Muscle of leg (tissue), 11 donors: ENCODE measurements around the gene KANSL3. TPM values are rescaled to one million over a fixed set of nuclear protein-coding genes. Genes with fewer than 3 reads are reported as not detected.

Experiments used
- DNase-seq: peaks from one replicate; pipeline ENCODE4 v3.0.0; 2013
- H3K27ac ChIP-seq: one replicate; pipeline ENCODE4 v1.5.1; 2013; ENCODE audit warnings: mild to moderate bottlenecking, low read length, control low read depth
- H3K27me3 ChIP-seq: one replicate; pipeline ENCODE4 v1.6.1; 2013; ENCODE audit warnings: low read length; ENCODE audit not compliant: control insufficient read depth, insufficient read depth
- H3K36me3 ChIP-seq: one replicate; pipeline ENCODE4 v1.6.1; 2013; ENCODE audit warnings: low read length; ENCODE audit not compliant: control insufficient read depth, insufficient read depth
- H3K4me1 ChIP-seq: one replicate; pipeline ENCODE4 v1.6.1; 2013; ENCODE audit warnings: low read length; ENCODE audit not compliant: control insufficient read depth, insufficient read depth
- H3K4me3 ChIP-seq: one replicate; pipeline ENCODE4 v1.5.1; 2013; ENCODE audit warnings: low read length, control low read depth
- H3K9me3 ChIP-seq: replicated peaks from 2 replicates; pipeline ENCODE4 v1.6.1; 2013; ENCODE audit warnings: low read depth, low read length; ENCODE audit not compliant: control insufficient read depth
- WGBS: methylation state at CpG from one replicate; pipeline ENCODE4 v1.1.5; 2013; ENCODE audit warnings: missing lambda C conversion rate; ENCODE audit not compliant: insufficient coverage; 5-methylcytosine and 5-hydroxymethylcytosine counted together
- polyA plus RNA-seq, 8 donors: library from polyadenylated mRNA; unstranded; fragments of 120-200 nt; gene quantifications; one replicate each; pipeline versions ENCODE4 v1.2.1 to v1.2.3, GENCODE V29; 2013; ENCODE audit warnings: inconsistent platforms in 1 of 8, low replicate concordance in 1 of 8; ENCODE audit not compliant: insufficient read length in 8 of 8, insufficient read depth in 1 of 8
- total RNA-seq: library from RNA; stranded (reverse); fragments of 120-200 nt; gene quantifications from one replicate; pipeline ENCODE4 v1.2.4, GENCODE V29; 2013

The KANSL3 gene
- total and polyA plus RNA-seq, 9 donors: 26.2 to 35.3 (median 30.3) TPM

DNA sequence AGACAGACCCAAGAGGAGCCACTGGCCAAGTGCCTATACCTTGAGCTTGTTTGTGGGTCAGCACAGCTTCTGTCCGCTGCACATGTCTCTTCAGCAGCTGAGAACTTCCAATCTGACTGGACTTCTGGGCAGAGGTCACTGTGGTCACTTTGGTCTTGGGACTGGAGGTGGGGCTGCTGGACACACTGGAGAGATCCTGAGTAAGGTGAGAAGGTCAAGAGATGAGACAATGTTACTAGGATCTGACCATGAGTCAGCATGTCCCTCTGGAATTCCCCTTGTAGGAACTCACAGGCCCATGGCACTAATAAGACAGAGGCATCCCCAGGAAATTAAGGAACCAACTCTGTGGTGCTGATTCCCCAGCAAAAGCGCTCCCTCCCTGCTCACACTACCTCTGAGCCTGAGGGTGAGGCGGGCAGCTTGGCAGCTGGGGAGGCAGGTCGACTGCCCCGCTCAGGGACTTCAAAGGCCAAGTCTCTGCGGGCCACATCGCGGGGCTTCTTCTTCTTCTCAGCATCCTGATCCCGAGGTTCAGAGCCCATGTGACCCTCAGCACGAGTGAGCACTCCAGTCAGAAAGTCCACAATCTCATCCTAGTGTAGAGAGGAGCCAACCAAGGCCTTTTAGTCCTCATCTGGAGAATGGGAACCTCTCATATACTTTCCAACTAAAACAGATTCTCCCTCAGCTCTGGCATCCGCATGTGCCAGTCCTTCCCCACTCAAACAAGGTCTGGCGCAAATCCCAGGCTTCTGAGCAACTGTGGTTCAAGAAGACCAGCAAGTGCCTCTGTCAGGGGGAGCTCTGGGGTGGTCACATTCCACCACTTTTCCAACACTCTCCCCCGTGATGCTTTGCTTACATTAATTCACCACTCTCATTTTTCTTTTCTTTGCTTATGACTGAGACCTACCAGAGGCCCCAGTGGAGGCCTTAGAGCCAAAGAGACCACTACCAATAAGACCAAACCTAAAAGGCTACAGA lies 29.4 kb downstream of the KANSL3 start:
- H3K4me3 ChIP-seq: no peak overlapping the region
- peaks cover 93% of the 10 kb centered on the region for H3K36me3 ChIP-seq
- 89% methylated on average over 12 of the region's 13 CpGs for WGBS
- H3K27ac ChIP-seq: no peak overlapping the region
- no peaks in the 10 kb centered on the region for H3K4me1 ChIP-seq
- no peaks in the 10 kb centered on the region for H3K27me3 ChIP-seq
- H3K9me3 ChIP-seq: no peaks in the 10 kb centered on the region
- DNase-seq: no peak

DNA sequence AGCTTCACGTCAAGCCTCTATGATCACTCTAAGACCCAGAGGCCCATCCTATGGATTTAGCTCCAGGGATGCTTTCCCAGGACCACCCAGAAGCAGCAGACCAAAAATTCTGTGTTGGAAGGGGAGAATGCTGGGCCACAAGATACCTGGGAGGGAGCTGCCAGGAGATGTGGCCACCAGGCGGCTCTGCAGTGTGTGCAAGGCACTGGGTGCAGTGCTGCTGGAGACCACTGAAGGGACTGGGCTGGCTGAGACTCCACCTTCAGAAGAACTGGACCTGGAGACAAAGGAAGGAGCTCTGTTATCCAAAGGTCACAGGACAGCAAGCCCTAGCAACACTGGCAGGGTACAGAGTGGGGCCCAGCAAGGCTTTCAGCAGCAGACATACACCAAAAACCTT lies 34.0 kb downstream of the KANSL3 start:
- H3K4me3 ChIP-seq: no peak overlapping the region
- no peak overlapping the region for H3K27ac ChIP-seq
- no peaks in the 10 kb centered on the region for H3K27me3 ChIP-seq
- no peak for DNase-seq
- no peaks in the 10 kb centered on the region for H3K9me3 ChIP-seq
- H3K36me3 ChIP-seq: peaks cover 83% of the 10 kb centered on the region
- H3K4me1 ChIP-seq: no peaks in the 10 kb centered on the region
- WGBS: 92% methylated on average over 1 of the region's 2 CpGs

DNA sequence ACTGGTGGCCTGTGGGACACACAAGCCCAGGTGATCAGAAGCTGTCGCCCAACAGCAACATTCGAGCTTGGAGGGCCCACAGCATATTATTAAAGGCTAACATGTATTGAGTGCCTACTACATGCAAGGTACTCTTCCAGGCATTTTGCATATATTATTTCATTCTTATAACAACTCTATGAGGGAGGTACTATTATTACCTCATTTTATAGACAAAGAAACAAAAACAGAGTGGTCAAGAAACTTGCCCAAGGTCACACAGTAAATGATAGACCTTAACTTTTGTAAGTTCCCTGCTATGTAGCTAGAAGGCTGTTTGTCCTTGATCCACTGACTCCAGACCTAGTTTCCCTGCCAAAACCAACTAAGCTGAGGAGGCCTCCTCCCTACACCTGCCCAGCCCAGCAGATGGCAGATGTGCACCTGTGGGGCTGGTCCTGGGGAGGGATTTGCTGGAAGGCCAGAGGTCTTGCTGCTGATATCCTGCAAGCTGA lies 35.7 kb downstream of the KANSL3 start:
- 100% methylated on average over 2 of the region's 2 CpGs for WGBS
- Histone ChIP-seq H3K4me3 (no peak overlapping the region), H3K36me3 (peaks cover 77% of the 10 kb centered on the region), H3K27me3 (no peaks in the 10 kb centered on the region), H3K9me3 (no peaks in the 10 kb centered on the region), H3K27ac (no peak overlapping the region), H3K4me1 (no peaks in the 10 kb centered on the region)
- DNase-seq: no peak

DNA sequence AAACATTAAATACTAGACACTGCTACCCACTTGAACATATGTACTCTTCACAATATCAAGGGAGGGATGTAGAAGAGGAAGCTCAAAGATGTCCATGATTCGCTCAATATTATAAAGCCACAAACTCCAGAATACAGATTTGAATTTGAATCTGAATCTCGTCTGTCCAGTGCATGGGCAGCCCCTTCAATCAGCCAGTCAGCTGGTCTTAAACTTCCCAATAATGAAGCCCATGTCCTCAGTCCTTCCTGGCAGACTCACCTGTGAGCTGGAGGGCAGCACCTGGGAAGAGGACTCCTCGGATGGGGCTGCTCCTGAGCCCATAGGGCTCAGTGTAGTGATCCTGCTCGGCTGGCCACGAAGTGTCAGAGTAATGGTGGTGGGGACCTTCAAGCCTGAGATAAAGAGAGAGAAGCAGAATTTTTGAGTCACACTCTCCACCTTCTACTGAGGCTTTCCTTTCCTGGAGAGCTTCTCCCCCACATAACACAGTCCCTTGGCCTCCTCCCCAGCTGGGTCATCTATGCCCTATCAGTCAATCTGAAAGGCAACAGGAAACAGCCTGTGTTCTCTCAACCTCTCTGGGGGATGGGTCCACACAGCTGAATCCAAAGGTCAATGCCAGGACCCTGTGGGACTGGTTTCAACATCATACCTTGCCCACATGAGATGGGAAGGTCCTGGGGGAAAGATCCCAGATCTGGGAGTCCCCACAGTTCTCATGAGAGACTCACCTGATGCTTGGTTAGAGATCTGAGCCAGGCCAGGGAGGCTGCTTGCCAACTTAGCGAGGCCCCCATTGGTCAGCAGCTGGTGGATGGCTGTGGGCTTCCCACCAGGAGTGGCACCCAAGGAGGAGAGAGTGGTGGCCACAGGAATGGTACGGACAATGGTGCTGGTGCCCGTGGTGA lies 36.5 kb downstream of the KANSL3 start:
- Histone ChIP-seq H3K27ac (no peak overlapping the region), H3K27me3 (no peaks in the 10 kb centered on the region), H3K36me3 (peaks cover 75% of the 10 kb centered on the region), H3K9me3 (no peaks in the 10 kb centered on the region), H3K4me1 (no peaks in the 10 kb centered on the region), H3K4me3 (no peak overlapping the region)
- 79% methylated on average over 5 of the region's 8 CpGs for WGBS
- DNase-seq: no peak

DNA sequence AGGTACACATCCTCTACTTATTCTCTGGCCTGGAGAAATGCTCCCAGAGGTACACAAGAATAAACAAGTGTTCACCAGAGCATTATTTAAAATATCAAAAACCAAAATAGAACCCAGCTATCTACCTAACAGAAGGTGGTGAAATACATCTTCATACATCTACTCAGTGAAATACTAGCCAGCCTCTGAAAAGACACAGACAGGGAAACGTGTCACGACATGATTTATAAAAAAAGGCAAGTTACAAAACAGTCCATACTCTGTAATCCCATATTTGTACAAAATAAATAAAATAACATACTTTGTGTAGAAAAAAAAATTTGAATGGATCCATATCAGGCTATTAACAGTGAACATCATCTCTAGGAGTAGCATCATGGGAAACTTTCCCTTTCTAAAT lies 38.2 kb downstream of the KANSL3 start:
- no peaks in the 10 kb centered on the region for H3K9me3 ChIP-seq
- H3K4me1 ChIP-seq: no peaks in the 10 kb centered on the region
- no peak for DNase-seq
- no CpG with 5 or more reads among the region's 2 CpGs for WGBS
- no peaks in the 10 kb centered on the region for H3K27me3 ChIP-seq
- H3K36me3 ChIP-seq: peaks cover 74% of the 10 kb centered on the region
- no peak overlapping the region for H3K4me3 ChIP-seq
- H3K27ac ChIP-seq: no peak overlapping the region

DNA sequence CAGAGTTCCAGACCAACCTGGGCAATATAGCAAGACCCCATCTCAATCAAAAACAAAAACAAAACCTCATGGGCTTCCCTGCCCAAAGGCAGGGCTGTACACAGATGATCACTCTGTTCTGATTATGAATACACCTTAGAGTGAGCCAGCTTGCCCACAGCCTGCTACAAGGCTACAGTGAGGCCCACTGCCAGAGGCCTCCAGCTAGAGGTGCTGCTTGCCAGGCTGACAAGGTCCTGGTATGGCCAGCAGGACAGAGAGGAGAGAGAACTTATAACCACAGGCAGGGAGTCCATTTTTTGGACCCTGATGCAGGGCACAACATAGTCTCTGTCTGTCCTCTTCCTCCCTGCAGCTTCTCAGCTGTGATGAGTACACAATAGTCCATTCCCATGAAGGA lies 41.5 kb downstream of the KANSL3 start:
- H3K27me3 ChIP-seq: no peaks in the 10 kb centered on the region
- H3K36me3 ChIP-seq: peaks cover 77% of the 10 kb centered on the region
- DNase-seq: no peak
- H3K4me1 ChIP-seq: no peaks in the 10 kb centered on the region
- H3K4me3 ChIP-seq: no peak overlapping the region
- no peaks in the 10 kb centered on the region for H3K9me3 ChIP-seq
- H3K27ac ChIP-seq: no peak overlapping the region

DNA sequence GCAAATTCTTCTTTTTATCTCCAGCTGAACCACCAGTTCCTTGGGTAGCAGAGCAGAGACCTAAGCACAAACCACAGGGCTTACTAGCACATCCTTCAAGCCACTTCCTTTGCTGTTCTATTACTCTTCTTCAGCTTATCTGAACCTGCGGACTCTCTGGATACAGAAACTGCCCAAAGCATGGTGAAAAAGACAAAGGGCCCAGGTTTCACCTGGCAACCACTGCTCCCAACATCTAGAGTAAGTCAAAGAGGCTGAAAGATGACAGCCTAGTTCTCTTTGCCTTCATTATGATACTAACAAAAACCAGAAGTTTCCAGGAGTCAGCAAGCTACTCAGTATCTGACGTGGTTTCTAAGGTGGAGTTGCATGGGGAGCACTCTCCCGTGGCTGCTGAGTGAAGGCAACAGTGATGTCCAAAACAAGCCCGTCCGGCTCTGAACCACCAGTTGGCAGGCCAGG lies 43.4 kb downstream of the KANSL3 start:
- 88% methylated on average over 5 of the region's 5 CpGs for WGBS
- H3K27ac ChIP-seq: no peak overlapping the region

DNA sequence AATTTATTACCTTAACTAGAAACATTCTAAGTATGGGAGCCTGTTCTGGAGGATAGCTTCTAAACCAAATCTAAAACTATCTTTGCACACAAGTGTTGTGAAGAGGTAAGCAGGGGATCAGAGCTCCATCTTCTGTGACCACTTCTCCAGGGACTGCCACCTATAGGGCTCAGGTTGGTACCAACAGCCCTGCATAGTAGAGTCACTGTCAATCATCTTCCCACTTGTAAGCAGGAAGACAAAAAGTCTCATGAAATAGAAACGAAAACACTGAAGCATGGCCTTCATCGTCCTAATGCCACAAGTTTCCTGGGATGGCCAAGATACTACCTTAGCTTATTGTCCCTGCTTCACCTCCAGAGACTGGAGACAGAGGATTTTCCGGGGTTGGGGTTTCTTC lies 43.8 kb downstream of the KANSL3 start:
- Histone ChIP-seq H3K4me1 (no peaks in the 10 kb centered on the region), H3K36me3 (peaks cover 68% of the 10 kb centered on the region), H3K4me3 (no peak overlapping the region), H3K27me3 (no peaks in the 10 kb centered on the region), H3K9me3 (no peaks in the 10 kb centered on the region), H3K27ac (no peak overlapping the region)
- 100% methylated on average over 1 of the region's 3 CpGs for WGBS
- no peak for DNase-seq

More for the DNA sequence above, 43.4 kb downstream of the KANSL3 start:
- Histone ChIP-seq H3K36me3 (peaks cover 68% of the 10 kb centered on the region), H3K27me3 (no peaks in the 10 kb centered on the region), H3K9me3 (no peaks in the 10 kb centered on the region), H3K4me3 (no peak overlapping the region), H3K4me1 (no peaks in the 10 kb centered on the region)
- no peak for DNase-seq

DNA sequence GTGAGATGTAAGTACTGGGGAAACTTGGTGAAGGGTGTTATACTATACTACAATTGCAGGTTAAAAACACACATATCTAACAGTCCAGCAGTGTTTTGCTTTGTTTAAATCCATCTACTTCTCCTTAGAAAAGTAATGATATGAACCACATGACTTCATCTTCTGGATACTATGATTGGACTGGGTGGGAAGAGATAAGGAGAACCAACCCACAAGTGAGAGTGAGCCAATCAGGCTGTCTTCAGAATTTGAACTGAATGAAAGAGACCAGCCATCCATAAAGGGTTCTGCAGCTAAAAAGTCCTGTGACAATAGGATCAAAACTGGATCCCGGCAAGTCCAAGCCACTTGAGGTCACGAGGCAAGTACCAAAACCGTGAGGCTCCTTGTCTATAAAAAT lies 46.6 kb downstream of the KANSL3 start:
- H3K36me3 ChIP-seq: peaks cover 53% of the 10 kb centered on the region
- H3K4me3 ChIP-seq: no peak overlapping the region
- no peak overlapping the region for H3K27ac ChIP-seq
- no peaks in the 10 kb centered on the region for H3K9me3 ChIP-seq
- DNase-seq: no peak
- H3K27me3 ChIP-seq: no peaks in the 10 kb centered on the region
- no CpG with 5 or more reads among the region's 3 CpGs for WGBS
- H3K4me1 ChIP-seq: no peaks in the 10 kb centered on the region

DNA sequence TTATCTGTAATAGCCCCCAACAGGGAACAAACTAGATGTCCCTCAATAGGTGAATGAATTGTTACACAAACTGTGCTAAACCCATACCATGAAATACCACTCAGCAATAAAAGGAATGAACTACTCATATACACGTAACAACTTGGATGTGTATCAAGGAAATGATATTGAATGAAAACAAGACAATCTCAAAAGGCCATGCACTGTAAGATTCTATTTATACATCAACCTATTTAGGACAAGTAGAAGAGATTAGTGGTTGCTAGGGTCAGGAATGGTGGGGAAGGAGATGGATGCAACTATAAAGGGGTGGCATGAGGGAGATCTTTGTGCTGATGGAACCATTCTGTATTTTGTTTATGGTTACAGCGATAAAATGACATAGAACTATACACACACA lies 47.1 kb downstream of the KANSL3 start:
- no peak overlapping the region for H3K4me3 ChIP-seq
- no peaks in the 10 kb centered on the region for H3K27me3 ChIP-seq
- H3K27ac ChIP-seq: no peak overlapping the region
- WGBS: no CpG with 5 or more reads among the region's 2 CpGs
- peaks cover 48% of the 10 kb centered on the region for H3K36me3 ChIP-seq
- H3K4me1 ChIP-seq: no peaks in the 10 kb centered on the region
- no peak for DNase-seq
- H3K9me3 ChIP-seq: no peaks in the 10 kb centered on the region
